Measurements from ENCODE around the gene SCO2.

DNA sequence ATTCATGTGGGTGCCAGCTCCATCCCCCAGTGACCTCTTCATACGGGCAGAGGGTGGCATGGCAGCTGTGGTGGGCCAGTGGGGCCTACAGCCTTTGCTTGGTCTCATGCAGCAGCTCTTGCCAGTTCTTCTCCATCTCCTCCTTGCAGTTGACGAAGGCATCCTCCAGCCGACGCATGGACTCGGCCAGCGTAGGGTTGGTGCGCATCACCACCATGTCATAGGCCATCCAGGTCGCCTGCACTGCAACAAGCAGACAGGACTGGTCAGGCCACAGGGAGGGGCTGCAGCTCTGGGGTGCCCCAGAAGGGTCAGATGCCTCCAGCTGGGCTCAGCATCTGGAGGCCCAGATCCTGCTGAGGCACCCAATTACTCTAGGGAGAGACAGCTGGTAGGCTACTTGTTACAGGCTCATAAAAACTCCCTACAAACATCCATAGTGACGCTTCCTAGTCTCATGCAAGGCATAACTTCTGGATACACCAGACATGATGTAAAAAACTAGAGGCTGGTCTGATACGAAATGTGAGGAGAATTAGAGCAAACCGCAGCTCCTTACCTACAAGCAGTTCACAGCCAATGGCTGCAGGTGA lies 25.9 kb upstream of the SCO2 start:
- TF ChIP-seq, protein P1, sequence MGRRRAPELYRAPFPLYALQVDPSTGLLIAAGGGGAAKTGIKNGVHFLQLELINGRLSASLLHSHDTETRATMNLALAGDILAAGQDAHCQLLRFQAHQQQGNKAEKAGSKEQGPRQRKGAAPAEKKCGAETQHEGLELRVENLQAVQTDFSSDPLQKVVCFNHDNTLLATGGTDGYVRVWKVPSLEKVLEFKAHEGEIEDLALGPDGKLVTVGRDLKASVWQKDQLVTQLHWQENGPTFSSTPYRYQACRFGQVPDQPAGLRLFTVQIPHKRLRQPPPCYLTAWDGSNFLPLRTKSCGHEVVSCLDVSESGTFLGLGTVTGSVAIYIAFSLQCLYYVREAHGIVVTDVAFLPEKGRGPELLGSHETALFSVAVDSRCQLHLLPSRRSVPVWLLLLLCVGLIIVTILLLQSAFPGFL (CRISPR knock-in tag; IDR thresholded peaks at IDR 0.05): no peak
- TF ChIP-seq, protein P2, sequence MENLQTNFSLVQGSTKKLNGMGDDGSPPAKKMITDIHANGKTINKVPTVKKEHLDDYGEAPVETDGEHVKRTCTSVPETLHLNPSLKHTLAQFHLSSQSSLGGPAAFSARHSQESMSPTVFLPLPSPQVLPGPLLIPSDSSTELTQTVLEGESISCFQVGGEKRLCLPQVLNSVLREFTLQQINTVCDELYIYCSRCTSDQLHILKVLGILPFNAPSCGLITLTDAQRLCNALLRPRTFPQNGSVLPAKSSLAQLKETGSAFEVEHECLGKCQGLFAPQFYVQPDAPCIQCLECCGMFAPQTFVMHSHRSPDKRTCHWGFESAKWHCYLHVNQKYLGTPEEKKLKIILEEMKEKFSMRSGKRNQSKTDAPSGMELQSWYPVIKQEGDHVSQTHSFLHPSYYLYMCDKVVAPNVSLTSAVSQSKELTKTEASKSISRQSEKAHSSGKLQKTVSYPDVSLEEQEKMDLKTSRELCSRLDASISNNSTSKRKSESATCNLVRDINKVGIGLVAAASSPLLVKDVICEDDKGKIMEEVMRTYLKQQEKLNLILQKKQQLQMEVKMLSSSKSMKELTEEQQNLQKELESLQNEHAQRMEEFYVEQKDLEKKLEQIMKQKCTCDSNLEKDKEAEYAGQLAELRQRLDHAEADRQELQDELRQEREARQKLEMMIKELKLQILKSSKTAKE (CRISPR knock-in tag; IDR thresholded peaks at IDR 0.05; ENCODE audit: borderline replicate concordance): no peak
- TF ChIP-seq EED (CRISPR knock-in tag; IDR thresholded peaks at IDR 0.05): no peak
- TF ChIP-seq, protein P3, sequence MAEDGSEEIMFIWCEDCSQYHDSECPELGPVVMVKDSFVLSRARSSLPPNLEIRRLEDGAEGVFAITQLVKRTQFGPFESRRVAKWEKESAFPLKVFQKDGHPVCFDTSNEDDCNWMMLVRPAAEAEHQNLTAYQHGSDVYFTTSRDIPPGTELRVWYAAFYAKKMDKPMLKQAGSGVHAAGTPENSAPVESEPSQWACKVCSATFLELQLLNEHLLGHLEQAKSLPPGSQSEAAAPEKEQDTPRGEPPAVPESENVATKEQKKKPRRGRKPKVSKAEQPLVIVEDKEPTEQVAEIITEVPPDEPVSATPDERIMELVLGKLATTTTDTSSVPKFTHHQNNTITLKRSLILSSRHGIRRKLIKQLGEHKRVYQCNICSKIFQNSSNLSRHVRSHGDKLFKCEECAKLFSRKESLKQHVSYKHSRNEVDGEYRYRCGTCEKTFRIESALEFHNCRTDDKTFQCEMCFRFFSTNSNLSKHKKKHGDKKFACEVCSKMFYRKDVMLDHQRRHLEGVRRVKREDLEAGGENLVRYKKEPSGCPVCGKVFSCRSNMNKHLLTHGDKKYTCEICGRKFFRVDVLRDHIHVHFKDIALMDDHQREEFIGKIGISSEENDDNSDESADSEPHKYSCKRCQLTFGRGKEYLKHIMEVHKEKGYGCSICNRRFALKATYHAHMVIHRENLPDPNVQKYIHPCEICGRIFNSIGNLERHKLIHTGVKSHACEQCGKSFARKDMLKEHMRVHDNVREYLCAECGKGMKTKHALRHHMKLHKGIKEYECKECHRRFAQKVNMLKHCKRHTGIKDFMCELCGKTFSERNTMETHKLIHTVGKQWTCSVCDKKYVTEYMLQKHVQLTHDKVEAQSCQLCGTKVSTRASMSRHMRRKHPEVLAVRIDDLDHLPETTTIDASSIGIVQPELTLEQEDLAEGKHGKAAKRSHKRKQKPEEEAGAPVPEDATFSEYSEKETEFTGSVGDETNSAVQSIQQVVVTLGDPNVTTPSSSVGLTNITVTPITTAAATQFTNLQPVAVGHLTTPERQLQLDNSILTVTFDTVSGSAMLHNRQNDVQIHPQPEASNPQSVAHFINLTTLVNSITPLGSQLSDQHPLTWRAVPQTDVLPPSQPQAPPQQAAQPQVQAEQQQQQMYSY (CRISPR knock-in tag; IDR thresholded peaks at IDR 0.05): no peak
- TF ChIP-seq CREM (IDR thresholded peaks at IDR 0.05): no peak
- no peak for TF ChIP-seq CREM (CRISPR knock-in tag; IDR thresholded peaks at IDR 0.05)
- no peak for TF ChIP-seq ZNF563 (CRISPR knock-in tag; IDR thresholded peaks at IDR 0.05)
- TF ChIP-seq NCOA1 (CRISPR knock-in tag; IDR thresholded peaks at IDR 0.05): no peak
- TF ChIP-seq, protein P4, sequence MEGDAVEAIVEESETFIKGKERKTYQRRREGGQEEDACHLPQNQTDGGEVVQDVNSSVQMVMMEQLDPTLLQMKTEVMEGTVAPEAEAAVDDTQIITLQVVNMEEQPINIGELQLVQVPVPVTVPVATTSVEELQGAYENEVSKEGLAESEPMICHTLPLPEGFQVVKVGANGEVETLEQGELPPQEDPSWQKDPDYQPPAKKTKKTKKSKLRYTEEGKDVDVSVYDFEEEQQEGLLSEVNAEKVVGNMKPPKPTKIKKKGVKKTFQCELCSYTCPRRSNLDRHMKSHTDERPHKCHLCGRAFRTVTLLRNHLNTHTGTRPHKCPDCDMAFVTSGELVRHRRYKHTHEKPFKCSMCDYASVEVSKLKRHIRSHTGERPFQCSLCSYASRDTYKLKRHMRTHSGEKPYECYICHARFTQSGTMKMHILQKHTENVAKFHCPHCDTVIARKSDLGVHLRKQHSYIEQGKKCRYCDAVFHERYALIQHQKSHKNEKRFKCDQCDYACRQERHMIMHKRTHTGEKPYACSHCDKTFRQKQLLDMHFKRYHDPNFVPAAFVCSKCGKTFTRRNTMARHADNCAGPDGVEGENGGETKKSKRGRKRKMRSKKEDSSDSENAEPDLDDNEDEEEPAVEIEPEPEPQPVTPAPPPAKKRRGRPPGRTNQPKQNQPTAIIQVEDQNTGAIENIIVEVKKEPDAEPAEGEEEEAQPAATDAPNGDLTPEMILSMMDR (CRISPR knock-in tag; IDR thresholded peaks at IDR 0.05): no peak
- TF ChIP-seq EP300 (IDR thresholded peaks at IDR 0.05; ENCODE audit: low read depth in 2 of 2, low read length in 2 of 2): no peak
- no peak for TF ChIP-seq EP300 (CRISPR knock-in tag; IDR thresholded peaks at IDR 0.05; ENCODE audit: borderline replicate concordance)
- TF ChIP-seq ADNP (CRISPR knock-in tag; IDR thresholded peaks at IDR 0.05): no peak
- TF ChIP-seq SIX4 (CRISPR knock-in tag; IDR thresholded peaks at IDR 0.05): no peak
- no peak for TF ChIP-seq HOXA7 (CRISPR knock-in tag; IDR thresholded peaks at IDR 0.05)

All from HepG2 (cell line).